CD8-positive, alpha-beta memory T cell (primary cell): ENCODE data around the gene DNAJC1. TPM values are rescaled to one million over a fixed set of nuclear protein-coding genes. Genes with fewer than 3 reads are reported as not detected.

Source experiments
- CTCF ChIA-PET: fragments of 350-600 bp; sonication (Branson Sonifier 250); formaldehyde crosslinking; loops from one replicate; lab custom pipeline; 2021; ENCODE audit warnings: antibody characterized with exemption; lab: Charles Lee
- POLR2A ChIA-PET: fragments of 350-600 bp; sonication (Branson Sonifier 250); formaldehyde crosslinking; loops from one replicate; lab custom pipeline; 2021; ENCODE audit warnings: antibody characterized with exemption; lab: Charles Lee
- DNase-seq, 5 donors: peaks; one replicate each; pipeline versions ENCODE4 v3.0.0 to v3.0.0-alpha.2; 2020 to 2022; ENCODE audit warnings: mixed read lengths in 1 of 5
- H3K27ac ChIP-seq: one replicate; pipeline ENCODE4 v1.7.0; 2013; ENCODE audit warnings: low read depth, mild to moderate bottlenecking, low read length, moderate library complexity
- H3K27me3 ChIP-seq: 2 replicates; pipeline ENCODE4 v1.7.0; 2013; ENCODE audit warnings: low read length, mild to moderate bottlenecking; ENCODE audit not compliant: insufficient read depth, poor library complexity, severe bottlenecking
- H3K36me3 ChIP-seq: 2 replicates; pipeline ENCODE4 v1.7.0; 2013; ENCODE audit warnings: mild to moderate bottlenecking, low read length, moderate library complexity; ENCODE audit not compliant: insufficient read depth
- H3K4me1 ChIP-seq: 2 replicates; pipeline ENCODE4 v1.7.0; 2013; ENCODE audit warnings: mild to moderate bottlenecking, low read length, moderate library complexity; ENCODE audit not compliant: insufficient read depth
- H3K4me3 ChIP-seq: 2 replicates; pipeline ENCODE4 v1.7.0; 2013; ENCODE audit warnings: mild to moderate bottlenecking, low read length
- H3K9me3 ChIP-seq: 2 replicates; pipeline ENCODE4 v1.7.0; 2013; ENCODE audit warnings: mild to moderate bottlenecking, low read length
- H3K27ac Mint-ChIP-seq, 8 donors: one replicate each; pipeline ENCODE4 v1.8.0; 2020 to 2021; ENCODE audit warnings: mixed read lengths in 8 of 8, mild to moderate bottlenecking in 6 of 8, inconsistent platforms in 3 of 8, moderate library complexity in 3 of 8
- H3K27me3 Mint-ChIP-seq, 2 donors: one replicate each; pipeline ENCODE4 v1.8.0; 2020 to 2021; ENCODE audit warnings: mixed read lengths in 2 of 2, mild to moderate bottlenecking in 1 of 2, moderate library complexity in 1 of 2
- H3K36me3 Mint-ChIP-seq, 3 donors: one replicate each; pipeline ENCODE4 v1.8.0; 2020 to 2021; ENCODE audit warnings: mixed read lengths in 3 of 3, inconsistent platforms in 1 of 3, mild to moderate bottlenecking in 1 of 3
- H3K4me1 Mint-ChIP-seq, 3 donors: one replicate each; pipeline ENCODE4 v1.8.0; 2020 to 2021; ENCODE audit warnings: mixed read lengths in 3 of 3, inconsistent platforms in 1 of 3, mild to moderate bottlenecking in 1 of 3
- H3K4me3 Mint-ChIP-seq, 7 donors: one replicate each; pipeline ENCODE4 v1.8.0; 2020 to 2021; ENCODE audit warnings: mixed read lengths in 7 of 7, mild to moderate bottlenecking in 6 of 7, moderate library complexity in 4 of 7, inconsistent platforms in 2 of 7
- H3K9me3 Mint-ChIP-seq, 5 donors: one replicate each; pipeline ENCODE4 v1.8.0; 2020 to 2022; ENCODE audit warnings: mixed read lengths in 5 of 5, mild to moderate bottlenecking in 3 of 5, moderate library complexity in 2 of 5, inconsistent platforms in 1 of 5
- polyA plus RNA-seq: library from polyadenylated mRNA; unstranded; fragments of 300-500 nt; fragmentation: Illumina TruSeq; gene quantifications from one replicate; pipeline ENCODE4 v1.2.3, GENCODE V29; 2021
- total RNA-seq, 2 experiments: library from RNA; stranded (reverse); gene quantifications; one replicate each; pipeline ENCODE4 v1.2.3, GENCODE V29; 2021

Gene DNAJC1
- total and polyA plus RNA-seq, 3 experiments from 2014 or later: 30.8 to 46.0 (median 31.8) TPM

GRCh38 chr10:21754410-21755011, 249.0 kb downstream of the DNAJC1 start:
- ChIA-PET POLR2A (no interaction called here), CTCF (no interaction called here)
- Histone ChIP-seq H3K36me3 (no peaks in the 10 kb centered on the region), H3K4me1 (no peaks in the 10 kb centered on the region), H3K27me3 (no peaks in the 10 kb centered on the region), H3K9me3 (no peaks in the 10 kb centered on the region), H3K4me3 (no peak overlapping the region), H3K27ac (no peak overlapping the region)
- no peaks in the 10 kb centered on the region for H3K27me3 Mint-ChIP-seq
- H3K4me1 Mint-ChIP-seq: no peaks in the 10 kb centered on the region
- H3K36me3 Mint-ChIP-seq: peaks cover 0 to 50% (median 4%) of the 10 kb centered on the region in 3 donors
- no peaks in the 10 kb centered on the region for H3K9me3 Mint-ChIP-seq
- no peak overlapping the region for H3K4me3 Mint-ChIP-seq
- H3K27ac Mint-ChIP-seq: peak overlapping the region in 1 of 8 donors; percentile 47
- no peak for DNase-seq

- Histone ChIP-seq H3K27me3 (no peaks in the 10 kb centered on the region), H3K4me1 (no peaks in the 10 kb centered on the region), H3K4me3 (no peak overlapping the region), H3K36me3 (no peaks in the 10 kb centered on the region), H3K9me3 (no peaks in the 10 kb centered on the region), H3K27ac (no peak overlapping the region)
- POLR2A ChIA-PET: no interaction called here
- Mint-ChIP-seq H3K27me3 (no peaks in the 10 kb centered on the region), H3K36me3 (peaks cover 0 to 42% (median 3%) of the 10 kb centered on the region in 3 donors), H3K27ac (no peak overlapping the region), H3K4me3 (no peak overlapping the region), H3K9me3 (no peaks in the 10 kb centered on the region), H3K4me1 (no peaks in the 10 kb centered on the region)
- CTCF ChIA-PET: no interaction called here
- no peak for DNase-seq
Observed at GRCh38 chr10:21753497-21754270, 249.8 kb downstream of the DNAJC1 start.

- Histone ChIP-seq H3K4me3 (no peak overlapping the region), H3K27me3 (no peaks in the 10 kb centered on the region), H3K4me1 (peaks cover 4% of the 10 kb centered on the region), H3K27ac (no peak overlapping the region), H3K9me3 (no peaks in the 10 kb centered on the region), H3K36me3 (no peaks in the 10 kb centered on the region)
- ChIA-PET CTCF (no interaction called here), POLR2A (no interaction called here)
- H3K9me3 Mint-ChIP-seq: no peaks in the 10 kb centered on the region
- no peaks in the 10 kb centered on the region for H3K27me3 Mint-ChIP-seq
- peaks cover 12 to 15% (median 14%) of the 10 kb centered on the region in 3 donors for H3K4me1 Mint-ChIP-seq
- no peak overlapping the region for H3K4me3 Mint-ChIP-seq
- no peak for DNase-seq
- peak overlapping the region in 2 of 8 donors; percentile 18 to 60 for H3K27ac Mint-ChIP-seq
- peaks cover 0 to 25% (median 0%) of the 10 kb centered on the region in 3 donors for H3K36me3 Mint-ChIP-seq
Observed at GRCh38 chr10:21751341-21752310, 251.9 kb downstream of the DNAJC1 start.

GRCh38 chr10:21750424-21750823, 253.1 kb downstream of the DNAJC1 start:
- peaks cover 0 to 20% (median 0%) of the 10 kb centered on the region in 3 donors for H3K36me3 Mint-ChIP-seq
- ChIA-PET POLR2A (no interaction called here), CTCF (no interaction called here)
- Histone ChIP-seq H3K4me3 (no peak overlapping the region), H3K27ac (no peak overlapping the region), H3K27me3 (no peaks in the 10 kb centered on the region), H3K36me3 (no peaks in the 10 kb centered on the region), H3K4me1 (peaks cover 13% of the 10 kb centered on the region), H3K9me3 (no peaks in the 10 kb centered on the region)
- peaks cover 20 to 25% (median 22%) of the 10 kb centered on the region in 3 donors for H3K4me1 Mint-ChIP-seq
- H3K27ac Mint-ChIP-seq: peak overlapping the region in 1 of 8 donors; percentile 48
- no peak overlapping the region for H3K4me3 Mint-ChIP-seq
- no peak for DNase-seq
- no peaks in the 10 kb centered on the region for H3K27me3 Mint-ChIP-seq
- no peaks in the 10 kb centered on the region for H3K9me3 Mint-ChIP-seq

GRCh38 chr10:21749788-21750187, 253.7 kb downstream of the DNAJC1 start:
- no peak overlapping the region for H3K4me3 Mint-ChIP-seq
- Histone ChIP-seq H3K9me3 (no peaks in the 10 kb centered on the region), H3K27ac (no peak overlapping the region), H3K4me3 (no peak overlapping the region), H3K27me3 (no peaks in the 10 kb centered on the region), H3K36me3 (no peaks in the 10 kb centered on the region), H3K4me1 (peaks cover 13% of the 10 kb centered on the region)
- H3K27me3 Mint-ChIP-seq: no peaks in the 10 kb centered on the region
- peaks cover 0 to 15% (median 0%) of the 10 kb centered on the region in 3 donors for H3K36me3 Mint-ChIP-seq
- no peak for DNase-seq
- CTCF ChIA-PET: no interaction called here
- POLR2A ChIA-PET: interaction anchor here (0.6 kb wide), 1 partner anchor 217 kb away, joined by 6 read pairs; no protein-coding TSS in a partner anchor
- H3K9me3 Mint-ChIP-seq: no peaks in the 10 kb centered on the region
- H3K27ac Mint-ChIP-seq: no peak overlapping the region
- peaks cover 20 to 28% (median 25%) of the 10 kb centered on the region in 3 donors for H3K4me1 Mint-ChIP-seq

GRCh38 chr10:21747809-21748208, 255.7 kb downstream of the DNAJC1 start:
- Mint-ChIP-seq H3K4me3 (no peak overlapping the region), H3K9me3 (no peaks in the 10 kb centered on the region), H3K4me1 (peaks cover 20 to 31% (median 25%) of the 10 kb centered on the region in 3 donors), H3K36me3 (peaks cover 0 to 21% (median 4%) of the 10 kb centered on the region in 3 donors), H3K27ac (peak overlapping the region; percentile 23 to 95 (median 74)), H3K27me3 (no peaks in the 10 kb centered on the region)
- H3K4me3 ChIP-seq: no peak overlapping the region
- H3K27ac ChIP-seq: no peak overlapping the region
- H3K9me3 ChIP-seq: no peaks in the 10 kb centered on the region
- no peaks in the 10 kb centered on the region for H3K27me3 ChIP-seq
- ChIA-PET CTCF (interaction anchor here (1.1 to 1.3 kb wide), 2 partner anchors 252 to 277 kb away, joined by 3 read pairs; no protein-coding TSS in a partner anchor), POLR2A (no interaction called here)
- peaks cover 2% of the 10 kb centered on the region for H3K36me3 ChIP-seq
- DNase-seq: no peak
- peaks cover 13% of the 10 kb centered on the region for H3K4me1 ChIP-seq

- POLR2A ChIA-PET: no interaction called here
- H3K4me3 Mint-ChIP-seq: peak overlapping the region in 5 of 7 donors; percentile 6 to 68 (median 27)
Observed at GRCh38 chr10:21746118-21746517, 257.4 kb downstream of the DNAJC1 start.

More at GRCh38 chr10:21746118-21746517, 257.4 kb downstream of the DNAJC1 start:
- CTCF ChIA-PET: interaction anchor here (1.4 kb wide), 1 partner anchor 11 kb away, joined by 3 read pairs; no protein-coding TSS in a partner anchor
- Histone ChIP-seq H3K27me3 (no peaks in the 10 kb centered on the region), H3K4me1 (peaks cover 21% of the 10 kb centered on the region), H3K27ac (no peak overlapping the region), H3K9me3 (no peaks in the 10 kb centered on the region), H3K4me3 (no peak overlapping the region), H3K36me3 (peaks cover 4% of the 10 kb centered on the region)
- Mint-ChIP-seq H3K4me1 (peaks cover 22 to 40% (median 34%) of the 10 kb centered on the region in 3 donors), H3K27ac (peak overlapping the region; percentile 17 to 81 (median 72)), H3K27me3 (no peaks in the 10 kb centered on the region), H3K36me3 (peaks cover 0 to 33% (median 10%) of the 10 kb centered on the region in 3 donors), H3K9me3 (no peaks in the 10 kb centered on the region)
- DNase-seq: peak in 2 of 5 donors; percentile 17 to 24
